Measurements from ENCODE around the gene CLCN4.

DNA sequence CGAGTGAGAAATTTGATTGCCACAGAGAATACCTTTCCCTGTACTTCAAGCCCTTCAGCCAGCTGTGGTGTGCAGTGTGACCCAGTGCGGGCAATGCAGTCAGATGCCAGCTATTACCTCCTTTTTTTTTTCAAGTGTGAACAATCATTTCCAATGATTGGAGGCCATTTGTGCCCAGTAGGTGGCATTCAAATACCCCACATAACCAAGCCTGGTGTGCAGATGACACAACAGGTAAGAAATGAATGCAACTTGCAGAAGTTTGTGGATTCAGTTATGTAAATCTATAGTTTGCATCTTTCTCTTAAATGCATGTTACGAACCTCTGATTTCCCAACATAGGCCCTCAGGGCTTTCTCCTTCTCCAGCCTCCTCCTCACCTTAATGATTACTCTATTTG lies 98.0 kb downstream of the CLCN4 start:
- TF ChIP-seq POLR2A (IDR thresholded peaks at IDR 0.05) = no peak
- TF ChIP-seq, protein P1, sequence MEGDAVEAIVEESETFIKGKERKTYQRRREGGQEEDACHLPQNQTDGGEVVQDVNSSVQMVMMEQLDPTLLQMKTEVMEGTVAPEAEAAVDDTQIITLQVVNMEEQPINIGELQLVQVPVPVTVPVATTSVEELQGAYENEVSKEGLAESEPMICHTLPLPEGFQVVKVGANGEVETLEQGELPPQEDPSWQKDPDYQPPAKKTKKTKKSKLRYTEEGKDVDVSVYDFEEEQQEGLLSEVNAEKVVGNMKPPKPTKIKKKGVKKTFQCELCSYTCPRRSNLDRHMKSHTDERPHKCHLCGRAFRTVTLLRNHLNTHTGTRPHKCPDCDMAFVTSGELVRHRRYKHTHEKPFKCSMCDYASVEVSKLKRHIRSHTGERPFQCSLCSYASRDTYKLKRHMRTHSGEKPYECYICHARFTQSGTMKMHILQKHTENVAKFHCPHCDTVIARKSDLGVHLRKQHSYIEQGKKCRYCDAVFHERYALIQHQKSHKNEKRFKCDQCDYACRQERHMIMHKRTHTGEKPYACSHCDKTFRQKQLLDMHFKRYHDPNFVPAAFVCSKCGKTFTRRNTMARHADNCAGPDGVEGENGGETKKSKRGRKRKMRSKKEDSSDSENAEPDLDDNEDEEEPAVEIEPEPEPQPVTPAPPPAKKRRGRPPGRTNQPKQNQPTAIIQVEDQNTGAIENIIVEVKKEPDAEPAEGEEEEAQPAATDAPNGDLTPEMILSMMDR (IDR thresholded peaks at IDR 0.05) = peak in 4 of 7 experiments; percentile 25 to 47 (median 36)
